HG03457 (cell line): Measurements from ENCODE around the gene HLTF.
"Not testable (repeated sequence)": the region's sequence is repeated elsewhere in the genome, so short reads cannot be mapped to it uniquely, and the experiment has no call there.

ENCODE experiments used
- ATAC-seq: cut with Tn5 transposase; IDR thresholded peaks from one replicate; pipeline ENCODE4 v1.9.1; 2021; ENCODE audit warnings: moderate number of reproducible peaks; ENCODE audit not compliant: unreplicated experiment

The HLTF gene

GRCh38 chr3:148992027-148992634, 94.2 kb downstream of the HLTF start:
- ATAC-seq: peak; percentile 11

- peak; percentile 84 for ATAC-seq
Observed at GRCh38 chr3:148991219-148992026, 94.9 kb downstream of the HLTF start, which contains the start of gene GYG1. Gene GYG1, plus strand, starts transcription at chr3:148991540. Its CDS starts 101 bp downstream, at chr3:148991641.

- peak; percentile 36 for ATAC-seq
Observed at GRCh38 chr3:148990236-148990635, 96.1 kb downstream of the HLTF start.

GRCh38 chr3:148987551-148987950, 98.8 kb downstream of the HLTF start:
- ATAC-seq: not testable (repeated sequence)

GRCh38 chr3:148981273-148981672, 105.1 kb downstream of the HLTF start:
- ATAC-seq: no peak
